GM23338 (cell line): ENCODE data around the gene POM121L12. TPM values are rescaled to one million over a fixed set of nuclear protein-coding genes. Genes with fewer than 3 reads are reported as not detected.

Experiments
- ATAC-seq: fragments of 200-7000 bp; cut with Tn5 transposase; 3 replicates; pipeline ENCODE4 v1.9.1; 2020
- DNase-seq: peaks from one replicate; pipeline ENCODE4 v3.0.0-alpha.2; 2015; ENCODE audit warnings: low spot score
- H2AFZ ChIP-seq: fragments of 200-600 bp; sonication (generic); 2 replicates; pipeline ENCODE4 v1.8.0; 2016; ENCODE audit warnings: antibody characterized with exemption, mild to moderate bottlenecking, moderate library complexity
- H3F3A ChIP-seq: fragments of 200-600 bp; sonication (generic); replicated peaks from 2 replicates; pipeline ENCODE4 v1.8.0; 2017; ENCODE audit warnings: antibody characterized with exemption, mixed run types, low read depth
- H3K27ac ChIP-seq: fragments of 200-600 bp; sonication (generic); 2 replicates; pipeline ENCODE4 v1.6.1; 2016; ENCODE audit warnings: low read depth
- H3K27me3 ChIP-seq: fragments of 200-600 bp; sonication (generic); 2 replicates; pipeline ENCODE4 v1.8.0; 2016; ENCODE audit warnings: mild to moderate bottlenecking, mixed run types, moderate library complexity; ENCODE audit not compliant: insufficient read depth
- H3K36me3 ChIP-seq: fragments of 200-600 bp; sonication (generic); 2 replicates; pipeline ENCODE4 v1.8.0; 2016; ENCODE audit warnings: mild to moderate bottlenecking; ENCODE audit not compliant: insufficient read depth
- H3K4me1 ChIP-seq: fragments of 200-600 bp; sonication (generic); 2 replicates; pipeline ENCODE4 v1.8.0; 2016; ENCODE audit warnings: mild to moderate bottlenecking, moderate library complexity; ENCODE audit not compliant: insufficient read depth
- H3K4me2 ChIP-seq: fragments of 200-600 bp; sonication (generic); 2 replicates; pipeline ENCODE4 v1.7.1; 2017; ENCODE audit warnings: mixed run types
- H3K4me3 ChIP-seq: fragments of 200-600 bp; sonication (generic); 2 replicates; pipeline ENCODE4 v1.6.1; 2016; ENCODE audit warnings: mixed run types
- H3K79me2 ChIP-seq: fragments of 200-600 bp; sonication (generic); replicated peaks from 2 replicates; pipeline ENCODE4 v1.8.0; 2017; ENCODE audit warnings: mild to moderate bottlenecking; ENCODE audit not compliant: insufficient read depth
- H3K9me2 ChIP-seq: fragments of 200-600 bp; sonication (generic); 2 replicates; pipeline ENCODE4 v1.8.0; 2017; ENCODE audit not compliant: insufficient read depth
- H4K20me1 ChIP-seq: fragments of 200-600 bp; sonication (generic); replicated peaks from 2 replicates; pipeline ENCODE4 v1.8.0; 2017; ENCODE audit warnings: mild to moderate bottlenecking; ENCODE audit not compliant: insufficient read depth
- H3K27ac Mint-ChIP-seq: 2 replicates; pipeline ENCODE4 v1.8.0; 2020; ENCODE audit warnings: inconsistent platforms, mild to moderate bottlenecking, moderate library complexity, mixed read lengths
- H3K27me3 Mint-ChIP-seq: 3 replicates; pipeline ENCODE4 v1.8.0; 2022; ENCODE audit warnings: low read depth, mild to moderate bottlenecking, moderate library complexity, mixed read lengths, inconsistent platforms; ENCODE audit not compliant: insufficient read depth, poor library complexity
- H3K36me3 Mint-ChIP-seq: 3 replicates; pipeline ENCODE4 v1.8.0; 2021; ENCODE audit warnings: low read depth, mild to moderate bottlenecking, inconsistent platforms, moderate library complexity, mixed read lengths
- H3K4me1 Mint-ChIP-seq: 3 replicates; pipeline ENCODE4 v1.8.0; 2020; ENCODE audit warnings: mild to moderate bottlenecking, inconsistent platforms, mixed read lengths
- H3K4me3 Mint-ChIP-seq: 3 replicates; pipeline ENCODE4 v1.8.0; 2021; ENCODE audit warnings: moderate library complexity, mild to moderate bottlenecking, inconsistent platforms, mixed read lengths
- H3K9me3 Mint-ChIP-seq: 3 replicates; pipeline ENCODE4 v1.8.0; 2020; ENCODE audit warnings: moderate library complexity, mild to moderate bottlenecking, inconsistent platforms, mixed read lengths
- CREB1 ChIP-seq: fragments of 250-450 bp; sonication (Bioruptor Pico); IDR thresholded peaks from 2 replicates; pipeline ENCODE4 v1.5.0; 2020; ENCODE audit warnings: low read depth, mild to moderate bottlenecking, moderate library complexity
- EZH2 ChIP-seq: fragments of 200-600 bp; sonication (generic); IDR thresholded peaks from one replicate; pipeline ENCODE4 v1.8.0; 2017; ENCODE audit warnings: antibody characterized with exemption, mild to moderate bottlenecking, low read depth; ENCODE audit not compliant: unreplicated experiment
- EZH2phosphoT487 ChIP-seq: fragments of 200-600 bp; sonication (generic); IDR thresholded peaks from one replicate; pipeline ENCODE4 v1.8.1; 2018; ENCODE audit warnings: antibody characterized with exemption; ENCODE audit not compliant: unreplicated experiment
- JUNB ChIP-seq: IDR thresholded peaks from one replicate; pipeline ENCODE4 v1.6.1; 2016; ENCODE audit warnings: antibody characterized with exemption; ENCODE audit not compliant: unreplicated experiment
- NANOG ChIP-seq: IDR thresholded peaks from 2 replicates; pipeline ENCODE4 v1.6.1; 2016; ENCODE audit warnings: antibody characterized with exemption, borderline replicate concordance
- REST ChIP-seq: IDR thresholded peaks from one replicate; pipeline ENCODE4 v1.6.1; 2018; ENCODE audit warnings: antibody characterized with exemption; ENCODE audit not compliant: unreplicated experiment
- STAT1 ChIP-seq: IDR thresholded peaks from one replicate; pipeline ENCODE4 v1.6.1; 2016; ENCODE audit warnings: antibody characterized with exemption; ENCODE audit not compliant: unreplicated experiment
- ZNF114 ChIP-seq: fragments of 250-450 bp; sonication (Bioruptor Pico); IDR thresholded peaks from 2 replicates; pipeline ENCODE4 v1.5.0; 2020; ENCODE audit warnings: mild to moderate bottlenecking, moderate library complexity
- ZNF331 ChIP-seq: fragments of 250-450 bp; sonication (Bioruptor Pico); IDR thresholded peaks from 2 replicates; pipeline ENCODE4 v1.5.0; 2020; ENCODE audit warnings: low read depth, mild to moderate bottlenecking, moderate library complexity
- polyA plus RNA-seq: library from polyadenylated mRNA; unstranded; fragments of >200 nt; fragmentation: Nextera tagmentation; extraction: Ambion mirVana; gene quantifications from 2 replicates; pipeline ENCODE4 v1.2.1, GENCODE V29; 2016
- total RNA-seq: library from RNA; depleted of rRNA; stranded (reverse); fragments of >200 nt; shearing (Covaris generic); gene quantifications from 2 replicates; pipeline ENCODE4 v1.2.3, GENCODE V29; 2014
- TF ChIP-seq, protein P1 (sequence below): fragments of 250-450 bp; sonication (Bioruptor Pico); IDR thresholded peaks from 2 replicates; pipeline ENCODE4 v1.5.0; 2020; ENCODE audit warnings: mild to moderate bottlenecking, moderate library complexity
- TF ChIP-seq, protein P2 (sequence below): IDR thresholded peaks from 2 replicates; pipeline ENCODE4 v1.6.1; 2016; ENCODE audit warnings: antibody characterized with exemption

Gene POM121L12
- total and polyA plus RNA-seq, 2 experiments from 2014 or later, result not detected

- peaks cover 4% of the 10 kb centered on the region for H3K27me3 Mint-ChIP-seq
- H3K9me3 Mint-ChIP-seq, result peaks cover 34% of the 10 kb centered on the region
- H3K27ac ChIP-seq, result no peak overlapping the region
- no peak overlapping the region for H2AFZ ChIP-seq
- no peaks in the 10 kb centered on the region; the same call in 1 of the 2 replicates for H3K36me3 ChIP-seq
- peaks cover 6% of the 10 kb centered on the region; the same call in 1 of the 2 replicates for H3K9me2 ChIP-seq
- H3K4me1 ChIP-seq, result no peaks in the 10 kb centered on the region
- H3K4me3 ChIP-seq, result no peak overlapping the region
- H3K36me3 Mint-ChIP-seq, result peaks cover 24% of the 10 kb centered on the region
- no peak overlapping the region for H3K27ac Mint-ChIP-seq
- DNase-seq (no peak), ATAC-seq (no peak)
- no peak for TF ChIP-seq REST
- no peak for TF ChIP-seq JUNB
- TF ChIP-seq EZH2, result no peak
- TF ChIP-seq STAT1, result no peak
- TF ChIP-seq ZNF331 (CRISPR knock-in tag), result no peak
- no peak for TF ChIP-seq NANOG
- TF ChIP-seq, protein P1, sequence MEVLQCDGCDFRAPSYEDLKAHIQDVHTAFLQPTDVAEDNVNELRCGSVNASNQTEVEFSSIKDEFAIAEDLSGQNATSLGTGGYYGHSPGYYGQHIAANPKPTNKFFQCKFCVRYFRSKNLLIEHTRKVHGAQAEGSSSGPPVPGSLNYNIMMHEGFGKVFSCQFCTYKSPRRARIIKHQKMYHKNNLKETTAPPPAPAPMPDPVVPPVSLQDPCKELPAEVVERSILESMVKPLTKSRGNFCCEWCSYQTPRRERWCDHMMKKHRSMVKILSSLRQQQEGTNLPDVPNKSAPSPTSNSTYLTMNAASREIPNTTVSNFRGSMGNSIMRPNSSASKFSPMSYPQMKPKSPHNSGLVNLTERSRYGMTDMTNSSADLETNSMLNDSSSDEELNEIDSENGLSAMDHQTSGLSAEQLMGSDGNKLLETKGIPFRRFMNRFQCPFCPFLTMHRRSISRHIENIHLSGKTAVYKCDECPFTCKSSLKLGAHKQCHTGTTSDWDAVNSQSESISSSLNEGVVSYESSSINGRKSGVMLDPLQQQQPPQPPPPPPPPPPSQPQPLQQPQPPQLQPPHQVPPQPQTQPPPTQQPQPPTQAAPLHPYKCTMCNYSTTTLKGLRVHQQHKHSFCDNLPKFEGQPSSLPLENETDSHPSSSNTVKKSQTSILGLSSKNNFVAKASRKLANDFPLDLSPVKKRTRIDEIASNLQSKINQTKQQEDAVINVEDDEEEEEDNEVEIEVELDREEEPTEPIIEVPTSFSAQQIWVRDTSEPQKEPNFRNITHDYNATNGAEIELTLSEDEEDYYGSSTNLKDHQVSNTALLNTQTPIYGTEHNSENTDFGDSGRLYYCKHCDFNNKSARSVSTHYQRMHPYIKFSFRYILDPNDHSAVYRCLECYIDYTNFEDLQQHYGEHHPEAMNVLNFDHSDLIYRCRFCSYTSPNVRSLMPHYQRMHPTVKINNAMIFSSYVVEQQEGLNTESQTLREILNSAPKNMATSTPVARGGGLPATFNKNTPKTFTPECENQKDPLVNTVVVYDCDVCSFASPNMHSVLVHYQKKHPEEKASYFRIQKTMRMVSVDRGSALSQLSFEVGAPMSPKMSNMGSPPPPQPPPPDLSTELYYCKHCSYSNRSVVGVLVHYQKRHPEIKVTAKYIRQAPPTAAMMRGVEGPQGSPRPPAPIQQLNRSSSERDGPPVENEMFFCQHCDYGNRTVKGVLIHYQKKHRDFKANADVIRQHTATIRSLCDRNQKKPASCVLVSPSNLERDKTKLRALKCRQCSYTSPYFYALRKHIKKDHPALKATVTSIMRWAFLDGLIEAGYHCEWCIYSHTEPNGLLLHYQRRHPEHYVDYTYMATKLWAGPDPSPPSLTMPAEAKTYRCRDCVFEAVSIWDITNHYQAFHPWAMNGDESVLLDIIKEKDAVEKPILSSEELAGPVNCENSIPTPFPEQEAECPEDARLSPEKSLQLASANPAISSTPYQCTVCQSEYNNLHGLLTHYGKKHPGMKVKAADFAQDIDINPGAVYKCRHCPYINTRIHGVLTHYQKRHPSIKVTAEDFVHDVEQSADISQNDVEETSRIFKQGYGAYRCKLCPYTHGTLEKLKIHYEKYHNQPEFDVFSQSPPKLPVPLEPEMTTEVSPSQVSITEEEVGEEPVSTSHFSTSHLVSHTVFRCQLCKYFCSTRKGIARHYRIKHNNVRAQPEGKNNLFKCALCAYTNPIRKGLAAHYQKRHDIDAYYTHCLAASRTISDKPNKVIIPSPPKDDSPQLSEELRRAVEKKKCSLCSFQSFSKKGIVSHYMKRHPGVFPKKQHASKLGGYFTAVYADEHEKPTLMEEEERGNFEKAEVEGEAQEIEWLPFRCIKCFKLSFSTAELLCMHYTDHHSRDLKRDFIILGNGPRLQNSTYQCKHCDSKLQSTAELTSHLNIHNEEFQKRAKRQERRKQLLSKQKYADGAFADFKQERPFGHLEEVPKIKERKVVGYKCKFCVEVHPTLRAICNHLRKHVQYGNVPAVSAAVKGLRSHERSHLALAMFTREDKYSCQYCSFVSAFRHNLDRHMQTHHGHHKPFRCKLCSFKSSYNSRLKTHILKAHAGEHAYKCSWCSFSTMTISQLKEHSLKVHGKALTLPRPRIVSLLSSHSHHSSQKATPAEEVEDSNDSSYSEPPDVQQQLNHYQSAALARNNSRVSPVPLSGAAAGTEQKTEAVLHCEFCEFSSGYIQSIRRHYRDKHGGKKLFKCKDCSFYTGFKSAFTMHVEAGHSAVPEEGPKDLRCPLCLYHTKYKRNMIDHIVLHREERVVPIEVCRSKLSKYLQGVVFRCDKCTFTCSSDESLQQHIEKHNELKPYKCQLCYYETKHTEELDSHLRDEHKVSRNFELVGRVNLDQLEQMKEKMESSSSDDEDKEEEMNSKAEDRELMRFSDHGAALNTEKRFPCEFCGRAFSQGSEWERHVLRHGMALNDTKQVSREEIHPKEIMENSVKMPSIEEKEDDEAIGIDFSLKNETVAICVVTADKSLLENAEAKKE (CRISPR knock-in tag), result no peak
- TF ChIP-seq, protein P2, sequence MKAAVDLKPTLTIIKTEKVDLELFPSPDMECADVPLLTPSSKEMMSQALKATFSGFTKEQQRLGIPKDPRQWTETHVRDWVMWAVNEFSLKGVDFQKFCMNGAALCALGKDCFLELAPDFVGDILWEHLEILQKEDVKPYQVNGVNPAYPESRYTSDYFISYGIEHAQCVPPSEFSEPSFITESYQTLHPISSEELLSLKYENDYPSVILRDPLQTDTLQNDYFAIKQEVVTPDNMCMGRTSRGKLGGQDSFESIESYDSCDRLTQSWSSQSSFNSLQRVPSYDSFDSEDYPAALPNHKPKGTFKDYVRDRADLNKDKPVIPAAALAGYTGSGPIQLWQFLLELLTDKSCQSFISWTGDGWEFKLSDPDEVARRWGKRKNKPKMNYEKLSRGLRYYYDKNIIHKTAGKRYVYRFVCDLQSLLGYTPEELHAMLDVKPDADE, result no peak
- no peak for TF ChIP-seq ZNF114 (CRISPR knock-in tag)
- TF ChIP-seq CREB1 (CRISPR knock-in tag), result no peak
- no peak for TF ChIP-seq EZH2phosphoT487
- no peaks in the 10 kb centered on the region for H3K79me2 ChIP-seq
- H4K20me1 ChIP-seq, result no peaks in the 10 kb centered on the region
- H3K4me3 Mint-ChIP-seq, result no peak overlapping the region
- H3K4me2 ChIP-seq, result no peak overlapping the region
- H3F3A ChIP-seq, result no peaks in the 10 kb centered on the region
- H3K27me3 ChIP-seq, result no peaks in the 10 kb centered on the region
- H3K4me1 Mint-ChIP-seq, result no peaks in the 10 kb centered on the region
Observed at GRCh38 chr7:53002389-53002788, 33.0 kb upstream of the POM121L12 start.
